HepG2 (cell line): ENCODE results near the gene QRICH2. TPM values are rescaled to one million over a fixed set of nuclear protein-coding genes. Genes with fewer than 3 reads are reported as not detected.

Source experiments
- BCL6 ChIP-seq: IDR thresholded peaks from 2 replicates; pipeline ENCODE4 v1.6.1; 2016; ENCODE audit warnings: missing genetic modification reagents, missing compliant biosample characterization
- E2F5 ChIP-seq: sonication (generic); formaldehyde crosslinking; conservative IDR thresholded peaks from 2 replicates; pipeline ENCODE4 v1.4.0; 2020; ENCODE audit warnings: missing genetic modification reagents
- ELF1 ChIP-seq: sonication (generic); formaldehyde crosslinking; IDR thresholded peaks from 2 replicates; pipeline ENCODE4 v1.4.0; 2020; ENCODE audit warnings: missing genetic modification reagents
- KDM2A ChIP-seq: sonication (generic); formaldehyde crosslinking; IDR thresholded peaks from 2 replicates; pipeline ENCODE4 v1.4.0; 2020; ENCODE audit warnings: low read depth, missing genetic modification reagents, borderline replicate concordance
- LBX2 ChIP-seq: sonication (generic); formaldehyde crosslinking; IDR thresholded peaks from 2 replicates; pipeline ENCODE4 v1.5.0; 2020; ENCODE audit warnings: missing genetic modification reagents, mild to moderate bottlenecking, borderline replicate concordance
- MTA1 ChIP-seq: sonication (generic); formaldehyde crosslinking; IDR thresholded peaks from 2 replicates; pipeline ENCODE4 v1.4.0; 2020; ENCODE audit warnings: missing genetic modification reagents, mild to moderate bottlenecking, borderline replicate concordance
- MYC ChIP-seq: sonication (generic); formaldehyde crosslinking; IDR thresholded peaks from 2 replicates; pipeline ENCODE4 v1.9.0; 2021; ENCODE audit warnings: missing genetic modification reagents, borderline replicate concordance
- NRL ChIP-seq: sonication (generic); formaldehyde crosslinking; IDR thresholded peaks from 2 replicates; pipeline ENCODE4 v1.5.0; 2020; ENCODE audit warnings: missing genetic modification reagents, mild to moderate bottlenecking, moderate library complexity, borderline replicate concordance
- PLRG1 ChIP-seq: fragments of 450-650 bp; conservative IDR thresholded peaks from 2 replicates; pipeline ENCODE4 v1.6.1; 2016
- RXRB ChIP-seq: IDR thresholded peaks from 2 replicates; pipeline ENCODE4 v1.6.1; 2016; ENCODE audit warnings: borderline replicate concordance, missing genetic modification reagents, missing compliant biosample characterization
- SALL2 ChIP-seq: sonication (generic); formaldehyde crosslinking; IDR thresholded peaks from 2 replicates; pipeline ENCODE4 v1.8.1; 2023; ENCODE audit warnings: mild to moderate bottlenecking, missing genetic modification reagents, inconsistent platforms
- SIN3A ChIP-seq: IDR thresholded peaks from 2 replicates; pipeline ENCODE4 v1.6.1; 2011; ENCODE audit warnings: low read depth, mild to moderate bottlenecking, control low read depth, low read length, borderline replicate concordance
- SP4 ChIP-seq: sonication (generic); formaldehyde crosslinking; IDR thresholded peaks from 2 replicates; pipeline ENCODE4 v1.8.1; 2023; ENCODE audit warnings: mild to moderate bottlenecking, missing genetic modification reagents
- SRF ChIP-seq: IDR thresholded peaks from 2 replicates; pipeline ENCODE4 v1.6.1; 2011; ENCODE audit warnings: mild to moderate bottlenecking, low read depth, low read length, moderate library complexity
- SRY ChIP-seq: sonication (generic); formaldehyde crosslinking; IDR thresholded peaks from 2 replicates; pipeline ENCODE4 v1.8.0; 2022; ENCODE audit warnings: mild to moderate bottlenecking, missing genetic modification reagents
- THAP11 ChIP-seq: IDR thresholded peaks from 2 replicates; pipeline ENCODE4 v1.6.1; 2016; ENCODE audit warnings: missing biosample characterization, missing genetic modification reagents
- ZNF136 ChIP-seq: sonication (generic); formaldehyde crosslinking; IDR thresholded peaks from 2 replicates; pipeline ENCODE4 v1.8.1; 2022; ENCODE audit warnings: low read depth, mild to moderate bottlenecking, moderate library complexity, missing genetic modification reagents
- ZNF180 ChIP-seq: sonication (generic); formaldehyde crosslinking; IDR thresholded peaks from 2 replicates; pipeline ENCODE4 v1.4.0; 2020; ENCODE audit warnings: low read depth, missing genetic modification reagents, borderline replicate concordance
- ZNF275 ChIP-seq: sonication (generic); formaldehyde crosslinking; IDR thresholded peaks from 2 replicates; pipeline ENCODE4 v1.8.0; 2022; ENCODE audit warnings: missing genetic modification reagents, mild to moderate bottlenecking, inconsistent platforms, borderline replicate concordance
- ZNF720 ChIP-seq: sonication (generic); formaldehyde crosslinking; IDR thresholded peaks from 2 replicates; pipeline ENCODE4 v1.4.0; 2020; ENCODE audit warnings: missing genetic modification reagents
- ZNF83 ChIP-seq: sonication (generic); formaldehyde crosslinking; IDR thresholded peaks from 2 replicates; pipeline ENCODE4 v1.4.0; 2020; ENCODE audit warnings: missing genetic modification reagents, mild to moderate bottlenecking, borderline replicate concordance
- polyA plus RNA-seq, 8 experiments: library from polyadenylated mRNA; depleted of rRNA in 3 of 8; stranded (reverse) in 7 of 8; unstranded in 1 of 8; fragments of >200 nt; fragmentation: Illumina TruSeq in 4 of 8; extraction: Trizol in 4 of 8; gene quantifications; 2 replicates each; pipeline versions ENCODE4 v1.2.1 to v1.2.3, GENCODE V29; 2011 to 2016; ENCODE audit warnings: low read depth in 4 of 8, missing spikeins in 1 of 8, mixed read lengths in 1 of 8; ENCODE audit not compliant: insufficient read depth in 1 of 8
- total RNA-seq, 5 experiments: library from RNA; depleted of rRNA; stranded (reverse); fragments of >200 nt; fragmentation: Illumina TruSeq; extraction: Trizol; gene quantifications; 2 replicates each; pipeline ENCODE4 v1.2.3, GENCODE V29; 2016; ENCODE audit warnings: low read depth in 1 of 5
- TF ChIP-seq, protein P1 (sequence below): IDR thresholded peaks from 2 replicates; pipeline ENCODE4 v1.6.1; 2016; ENCODE audit warnings: missing genetic modification reagents, missing compliant biosample characterization
- TF ChIP-seq, protein P2 (sequence below): IDR thresholded peaks from 2 replicates; pipeline ENCODE4 v1.6.1; 2016; ENCODE audit warnings: mild to moderate bottlenecking, missing biosample characterization, missing genetic modification reagents
- TF ChIP-seq, protein P3 (sequence below): sonication (generic); formaldehyde crosslinking; IDR thresholded peaks from 2 replicates; pipeline ENCODE4 v1.9.0; 2021; ENCODE audit warnings: missing genetic modification reagents, mild to moderate bottlenecking, borderline replicate concordance
- TF ChIP-seq, protein P4 (sequence below): sonication (generic); formaldehyde crosslinking; IDR thresholded peaks from 2 replicates; pipeline ENCODE4 v1.4.0; 2020; ENCODE audit warnings: mild to moderate bottlenecking, missing genetic modification reagents

QRICH2 gene
- total and polyA plus RNA-seq, 2 of the 13 experiments (the other 11 are each of a cell fraction or from before 2014, with no cell fraction given) = 3.7 to 5.7 TPM

DNA sequence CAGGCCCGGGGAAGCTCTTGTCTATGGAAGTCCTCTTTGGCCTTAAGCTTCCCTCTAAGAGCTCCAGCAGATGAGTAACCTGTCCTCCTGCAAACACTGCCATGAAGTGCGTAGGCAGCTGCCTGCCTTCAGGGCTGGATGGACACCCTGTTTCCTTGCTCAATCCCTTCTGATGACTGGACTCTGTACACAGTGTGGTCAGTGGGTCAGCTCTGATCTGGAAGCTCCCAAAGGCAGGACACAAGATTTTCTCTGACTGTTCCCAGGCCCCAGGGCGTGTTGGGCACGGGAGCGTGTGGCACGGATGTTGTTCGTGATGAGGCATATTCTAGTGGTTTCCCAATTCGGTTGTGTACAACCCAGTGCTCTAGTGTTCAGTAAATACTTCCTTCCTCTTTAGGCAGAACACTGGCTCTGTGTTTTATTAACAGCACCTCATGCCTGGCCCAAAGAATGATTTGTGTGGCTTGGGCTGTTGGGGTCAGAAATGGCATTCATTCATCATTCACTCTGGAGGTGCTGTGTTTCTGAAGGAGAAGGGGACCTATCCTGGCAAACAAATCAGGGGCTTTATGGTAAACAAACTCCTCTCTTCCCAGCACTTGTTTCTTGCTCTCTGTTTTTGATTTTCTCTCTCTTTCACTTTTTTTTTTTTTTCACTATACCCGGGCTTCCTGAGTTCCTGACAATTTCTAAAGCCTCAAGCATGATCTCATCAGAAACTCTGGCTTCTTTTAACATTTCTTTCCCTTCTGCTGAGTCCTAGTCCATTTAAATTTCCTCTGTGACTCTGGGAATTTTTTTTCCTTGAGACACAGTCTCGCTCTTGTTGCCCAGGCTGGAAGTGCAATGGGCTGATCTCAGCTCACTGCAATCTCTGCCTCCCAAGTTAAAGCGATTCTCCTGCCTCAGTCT, 55.8 kb downstream of the QRICH2 start (continued):
- TF ChIP-seq E2F5 (no peak), SRY (CRISPR knock-in tag) (no peak), PLRG1 (no peak), ZNF83 (CRISPR knock-in tag) (no peak), SIN3A (peak; percentile 65; the same call in 1 of the 2 replicates), MTA1 (CRISPR knock-in tag) (peak; percentile 63; the same call in 1 of the 2 replicates), SP4 (CRISPR knock-in tag) (peak; percentile 78), SRF (no peak), ZNF275 (CRISPR knock-in tag) (no peak), ZNF720 (CRISPR knock-in tag) (no peak), SALL2 (CRISPR knock-in tag) (peak; percentile 75; the same call in 1 of the 2 replicates), ELF1 (peak; percentile 28; the same call in 1 of the 2 replicates), MYC (peak; percentile 62), NRL (CRISPR knock-in tag) (no peak), BCL6 (CRISPR knock-in tag) (peak; percentile 76), ZNF136 (CRISPR knock-in tag) (no peak), THAP11 (peak; percentile 75), LBX2 (CRISPR knock-in tag) (no peak), KDM2A (CRISPR knock-in tag) (peak; percentile 51; the same call in 1 of the 2 replicates), ZNF180 (CRISPR knock-in tag) (no peak), RXRB (CRISPR knock-in tag) (peak; percentile 77; the same call in 1 of the 2 replicates)
- TF ChIP-seq, protein P1, sequence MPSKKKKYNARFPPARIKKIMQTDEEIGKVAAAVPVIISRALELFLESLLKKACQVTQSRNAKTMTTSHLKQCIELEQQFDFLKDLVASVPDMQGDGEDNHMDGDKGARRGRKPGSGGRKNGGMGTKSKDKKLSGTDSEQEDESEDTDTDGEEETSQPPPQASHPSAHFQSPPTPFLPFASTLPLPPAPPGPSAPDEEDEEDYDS = peak; percentile 69
- TF ChIP-seq, protein P2, sequence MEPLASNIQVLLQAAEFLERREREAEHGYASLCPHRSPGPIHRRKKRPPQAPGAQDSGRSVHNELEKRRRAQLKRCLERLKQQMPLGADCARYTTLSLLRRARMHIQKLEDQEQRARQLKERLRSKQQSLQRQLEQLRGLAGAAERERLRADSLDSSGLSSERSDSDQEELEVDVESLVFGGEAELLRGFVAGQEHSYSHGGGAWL (CRISPR knock-in tag) = peak; percentile 52; the same call in 1 of the 2 replicates
- TF ChIP-seq, protein P3, sequence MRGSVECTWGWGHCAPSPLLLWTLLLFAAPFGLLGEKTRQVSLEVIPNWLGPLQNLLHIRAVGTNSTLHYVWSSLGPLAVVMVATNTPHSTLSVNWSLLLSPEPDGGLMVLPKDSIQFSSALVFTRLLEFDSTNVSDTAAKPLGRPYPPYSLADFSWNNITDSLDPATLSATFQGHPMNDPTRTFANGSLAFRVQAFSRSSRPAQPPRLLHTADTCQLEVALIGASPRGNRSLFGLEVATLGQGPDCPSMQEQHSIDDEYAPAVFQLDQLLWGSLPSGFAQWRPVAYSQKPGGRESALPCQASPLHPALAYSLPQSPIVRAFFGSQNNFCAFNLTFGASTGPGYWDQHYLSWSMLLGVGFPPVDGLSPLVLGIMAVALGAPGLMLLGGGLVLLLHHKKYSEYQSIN = no peak
- TF ChIP-seq, protein P4, sequence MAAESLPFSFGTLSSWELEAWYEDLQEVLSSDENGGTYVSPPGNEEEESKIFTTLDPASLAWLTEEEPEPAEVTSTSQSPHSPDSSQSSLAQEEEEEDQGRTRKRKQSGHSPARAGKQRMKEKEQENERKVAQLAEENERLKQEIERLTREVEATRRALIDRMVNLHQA = no peak
